Hepatocyte (in vitro differentiated cells): ENCODE data around the gene PAFAH2.

ENCODE experiments used
- CTCF ChIP-seq: fragments of 200-600 bp; sonication (generic); IDR thresholded peaks from 2 replicates; pipeline ENCODE4 v1.5.1; 2016; ENCODE audit warnings: antibody characterized with exemption, mild to moderate bottlenecking; ENCODE audit not compliant: poor library complexity
- EZH2 ChIP-seq: fragments of 200-600 bp; sonication (generic); IDR thresholded peaks from 2 replicates; pipeline ENCODE4 v1.6.1; 2016; ENCODE audit warnings: antibody characterized with exemption, mild to moderate bottlenecking, borderline replicate concordance

- TF ChIP-seq CTCF, result no peak
- no peak for TF ChIP-seq EZH2
These were observed 46.6 kb upstream of the PAFAH2 start for GRCh38 chr1:26044414-26044813.
